ENCODE measurements around the gene CPLX4. TPM values are rescaled to one million over a fixed set of nuclear protein-coding genes. Genes with fewer than 3 reads are reported as not detected.

Gene CPLX4
- total and polyA plus RNA-seq, 2 of the 13 experiments (the other 11 are each of a cell fraction or from before 2014, with no cell fraction given), result not detected

DNA sequence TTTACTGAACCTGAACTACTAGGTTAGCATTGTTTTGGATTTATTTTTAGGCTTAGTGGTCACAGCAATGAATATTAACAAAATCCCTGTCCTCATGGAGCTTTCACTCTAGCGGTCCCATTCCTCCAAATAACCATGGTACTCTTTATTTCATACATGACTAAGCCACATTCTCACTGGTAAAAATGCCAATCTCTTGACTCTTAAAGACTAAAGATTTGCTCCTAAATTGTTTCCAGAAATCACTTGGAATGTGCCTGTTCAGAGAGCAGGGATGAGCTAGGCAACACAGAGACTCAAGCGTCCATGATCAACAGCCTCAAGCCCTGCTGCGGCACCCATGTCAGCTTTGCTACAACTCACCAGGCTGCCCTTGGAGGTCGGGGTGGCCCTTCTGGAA, 27.1 kb upstream of the CPLX4 start (continued):
- TF ChIP-seq, protein P1, sequence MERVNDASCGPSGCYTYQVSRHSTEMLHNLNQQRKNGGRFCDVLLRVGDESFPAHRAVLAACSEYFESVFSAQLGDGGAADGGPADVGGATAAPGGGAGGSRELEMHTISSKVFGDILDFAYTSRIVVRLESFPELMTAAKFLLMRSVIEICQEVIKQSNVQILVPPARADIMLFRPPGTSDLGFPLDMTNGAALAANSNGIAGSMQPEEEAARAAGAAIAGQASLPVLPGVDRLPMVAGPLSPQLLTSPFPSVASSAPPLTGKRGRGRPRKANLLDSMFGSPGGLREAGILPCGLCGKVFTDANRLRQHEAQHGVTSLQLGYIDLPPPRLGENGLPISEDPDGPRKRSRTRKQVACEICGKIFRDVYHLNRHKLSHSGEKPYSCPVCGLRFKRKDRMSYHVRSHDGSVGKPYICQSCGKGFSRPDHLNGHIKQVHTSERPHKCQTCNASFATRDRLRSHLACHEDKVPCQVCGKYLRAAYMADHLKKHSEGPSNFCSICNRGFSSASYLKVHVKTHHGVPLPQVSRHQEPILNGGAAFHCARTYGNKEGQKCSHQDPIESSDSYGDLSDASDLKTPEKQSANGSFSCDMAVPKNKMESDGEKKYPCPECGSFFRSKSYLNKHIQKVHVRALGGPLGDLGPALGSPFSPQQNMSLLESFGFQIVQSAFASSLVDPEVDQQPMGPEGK (CRISPR knock-in tag; IDR thresholded peaks at IDR 0.05), result no peak

DNA sequence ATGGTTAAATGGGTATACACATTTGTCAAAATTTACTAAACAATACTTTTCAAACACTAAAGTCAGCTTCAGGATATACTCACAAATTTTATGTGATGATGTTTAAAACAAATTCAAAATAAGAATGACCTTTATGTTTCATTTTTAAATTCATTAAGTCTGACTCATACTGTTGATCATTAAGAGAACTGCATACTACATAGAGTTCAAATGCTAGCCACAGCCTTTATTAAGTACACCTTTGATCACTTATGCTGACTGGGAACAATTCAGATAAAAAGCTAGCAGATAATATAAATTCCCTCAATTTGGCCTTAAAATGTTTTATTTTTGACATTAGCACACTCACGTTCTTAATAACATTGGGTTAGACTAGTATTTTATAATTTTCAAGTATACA, 26.5 kb upstream of the CPLX4 start:
- Histone ChIP-seq H3K9me3 (ENCODE audit: low read length) (no peaks in the 10 kb centered on the region), H3K27me3 (ENCODE audit: control insufficient read depth in 1 of 2, insufficient read depth in 2 of 2, low read length in 2 of 2) (no peaks in the 10 kb centered on the region), H3K36me3 (replicated peaks in 1 of 2; ENCODE audit: control insufficient read depth in 1 of 2, insufficient read depth in 2 of 2, low read length in 2 of 2) (peaks cover 15 to 77% of the 10 kb centered on the region in 2 experiments), H2AFZ (ENCODE audit: low read length) (no peak overlapping the region), H4K20me1 (ENCODE audit: insufficient read depth, low read length) (peaks cover 26% of the 10 kb centered on the region), H3K79me2 (ENCODE audit: insufficient read depth, low read length) (peaks cover 59% of the 10 kb centered on the region), H3K4me2 (ENCODE audit: low read depth, low read length) (no peak overlapping the region), H3K27ac (ENCODE audit: extremely low read length, insufficient read depth, low read length) (no peak overlapping the region), H3K4me1 (ENCODE audit: insufficient read depth, low read length) (peaks cover 34% of the 10 kb centered on the region), H3K4me3 (replicated peaks in 1 of 3; ENCODE audit: insufficient read depth in 1 of 3, low read depth in 2 of 3, low read length in 3 of 3) (no peak overlapping the region), H3K9ac (ENCODE audit: insufficient read depth, low read depth, low read length) (no peak overlapping the region)
- no TSS peak for BruUV-seq (replicated peaks)
- peak; percentile 25; the same call in 1 of the 2 replicates for TF ChIP-seq MAFF (IDR thresholded peaks at IDR 0.05; ENCODE audit: low read depth, low read length)
- TF ChIP-seq GATAD1 (CRISPR knock-in tag; IDR thresholded peaks at IDR 0.05), result no peak
- TF ChIP-seq, protein P2, sequence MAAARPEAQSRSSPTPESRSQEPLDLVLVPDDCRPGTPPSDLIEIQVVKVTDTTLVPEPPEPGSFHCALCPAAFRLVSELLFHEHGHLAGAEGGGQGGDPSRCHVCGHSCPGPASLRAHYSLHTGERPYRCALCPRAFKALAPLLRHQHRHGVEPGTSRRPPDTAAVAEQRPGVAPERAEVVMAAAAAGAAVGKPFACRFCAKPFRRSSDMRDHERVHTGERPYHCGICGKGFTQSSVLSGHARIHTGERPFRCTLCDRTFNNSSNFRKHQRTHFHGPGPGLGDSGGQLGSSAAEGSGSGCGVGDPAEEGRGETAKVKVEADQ (CRISPR knock-in tag; IDR thresholded peaks at IDR 0.05; ENCODE audit: borderline replicate concordance), result no peak
- no peak for TF ChIP-seq PLRG1 (conservative IDR thresholded peaks at IDR 0.05)
- TF ChIP-seq EHMT2 (IDR thresholded peaks at IDR 0.05; ENCODE audit: borderline replicate concordance, low read depth, low read length), result no peak
- no peak for TF ChIP-seq PHF5A (CRISPR knock-in tag; IDR thresholded peaks at IDR 0.05; ENCODE audit: low read depth, unreplicated experiment)
- peak in 1 of 2 experiments; percentile 39; a peak in 2 of 4 replicates for TF ChIP-seq MAFK (conservative IDR thresholded peaks at IDR 0.05 in 1 of 2, IDR thresholded peaks at IDR 0.05 in 1 of 2; ENCODE audit: low read length in 2 of 2)
- no peak for TF ChIP-seq SP1 (IDR thresholded peaks at IDR 0.05)
- TF ChIP-seq SP1 (CRISPR knock-in tag; IDR thresholded peaks at IDR 0.05), result no peak
- no peak for TF ChIP-seq SIN3B (IDR thresholded peaks at IDR 0.05; ENCODE audit: low read length)
- TF ChIP-seq FOSL2 (CRISPR knock-in tag; IDR thresholded peaks at IDR 0.05), result no peak
- TF ChIP-seq ZNF652 (CRISPR knock-in tag; IDR thresholded peaks at IDR 0.05; ENCODE audit: borderline replicate concordance, low read depth), result no peak
- TF ChIP-seq MED13 (CRISPR knock-in tag; IDR thresholded peaks at IDR 0.05), result no peak
- TF ChIP-seq AGO2 (optimal IDR thresholded peaks at IDR 0.05; ENCODE audit: low read depth, low read length), result no peak
- TF ChIP-seq ZNF24 (IDR thresholded peaks at IDR 0.05), result no peak
- no peak for TF ChIP-seq ZNF451 (CRISPR knock-in tag; IDR thresholded peaks at IDR 0.05)
- TF ChIP-seq, protein P3, sequence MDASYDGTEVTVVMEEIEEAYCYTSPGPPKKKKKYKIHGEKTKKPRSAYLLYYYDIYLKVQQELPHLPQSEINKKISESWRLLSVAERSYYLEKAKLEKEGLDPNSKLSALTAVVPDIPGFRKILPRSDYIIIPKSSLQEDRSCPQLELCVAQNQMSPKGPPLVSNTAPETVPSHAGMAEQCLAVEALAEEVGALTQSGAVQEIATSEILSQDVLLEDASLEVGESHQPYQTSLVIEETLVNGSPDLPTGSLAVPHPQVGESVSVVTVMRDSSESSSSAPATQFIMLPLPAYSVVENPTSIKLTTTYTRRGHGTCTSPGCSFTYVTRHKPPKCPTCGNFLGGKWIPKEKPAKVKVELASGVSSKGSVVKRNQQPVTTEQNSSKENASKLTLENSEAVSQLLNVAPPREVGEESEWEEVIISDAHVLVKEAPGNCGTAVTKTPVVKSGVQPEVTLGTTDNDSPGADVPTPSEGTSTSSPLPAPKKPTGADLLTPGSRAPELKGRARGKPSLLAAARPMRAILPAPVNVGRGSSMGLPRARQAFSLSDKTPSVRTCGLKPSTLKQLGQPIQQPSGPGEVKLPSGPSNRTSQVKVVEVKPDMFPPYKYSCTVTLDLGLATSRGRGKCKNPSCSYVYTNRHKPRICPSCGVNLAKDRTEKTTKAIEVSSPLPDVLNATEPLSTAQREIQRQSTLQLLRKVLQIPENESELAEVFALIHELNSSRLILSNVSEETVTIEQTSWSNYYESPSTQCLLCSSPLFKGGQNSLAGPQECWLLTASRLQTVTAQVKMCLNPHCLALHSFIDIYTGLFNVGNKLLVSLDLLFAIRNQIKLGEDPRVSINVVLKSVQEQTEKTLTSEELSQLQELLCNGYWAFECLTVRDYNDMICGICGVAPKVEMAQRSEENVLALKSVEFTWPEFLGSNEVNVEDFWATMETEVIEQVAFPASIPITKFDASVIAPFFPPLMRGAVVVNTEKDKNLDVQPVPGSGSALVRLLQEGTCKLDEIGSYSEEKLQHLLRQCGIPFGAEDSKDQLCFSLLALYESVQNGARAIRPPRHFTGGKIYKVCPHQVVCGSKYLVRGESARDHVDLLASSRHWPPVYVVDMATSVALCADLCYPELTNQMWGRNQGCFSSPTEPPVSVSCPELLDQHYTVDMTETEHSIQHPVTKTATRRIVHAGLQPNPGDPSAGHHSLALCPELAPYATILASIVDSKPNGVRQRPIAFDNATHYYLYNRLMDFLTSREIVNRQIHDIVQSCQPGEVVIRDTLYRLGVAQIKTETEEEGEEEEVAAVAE (CRISPR knock-in tag; IDR thresholded peaks at IDR 0.05; ENCODE audit: borderline replicate concordance), result no peak
- TF ChIP-seq GZF1 (CRISPR knock-in tag; IDR thresholded peaks at IDR 0.05), result no peak
- TF ChIP-seq ZNF619 (CRISPR knock-in tag; IDR thresholded peaks at IDR 0.05), result no peak
- FAIRE-seq (no peak), DNase-seq (ENCODE audit: low spot score) (no peak), ATAC-seq (no peak)
- POLR2A ChIA-PET, result no interaction called here
- 100% methylated on average over 1 of the region's 1 CpG for WGBS (ENCODE audit: low lambda C conversion rate)
- in situ Hi-C loops (cut with HindIII; ENCODE audit: extremely low pct_ligation_motif_present, low pct_unique_long_range_greater_than_20kb), result no loop called here
- CTCF ChIA-PET (ENCODE audit: low intra/inter-chr PET ratio, low total read pairs), result no interaction called here
- intact Hi-C loops (cut with micrococcal nuclease; ENCODE audit: unreplicated experiment), result no loop called here
